Upper lobe of left lung (tissue), 4 donors: ENCODE measurements around the gene SDK1.
"Not testable (repeated sequence)": the region's sequence is repeated elsewhere in the genome, so short reads cannot be mapped to it uniquely, and the experiment has no call there.

ENCODE experiments used
- CTCF ChIP-seq, 6 experiments: fragments of 450-650 bp in 4 of 6; fragments of 200-600 bp in 2 of 6; sonication (generic) in 2 of 6; IDR thresholded peaks; one replicate each; pipeline ENCODE4 v1.5.1; 2016 to 2019; ENCODE audit warnings: antibody characterized with exemption in 6 of 6
- EP300 ChIP-seq, 4 donors: sonication (generic); formaldehyde crosslinking; IDR thresholded peaks; one replicate each; pipeline ENCODE4 v1.5.1; 2017; ENCODE audit warnings: antibody characterized with exemption in 4 of 4, control low read depth in 2 of 4
- POLR2A ChIP-seq, 4 donors: fragments of 450-650 bp; IDR thresholded peaks; one replicate each; pipeline ENCODE4 v1.5.1; 2016 to 2017; ENCODE audit warnings: antibody characterized with exemption in 4 of 4, mild to moderate bottlenecking in 2 of 4
- POLR2AphosphoS5 ChIP-seq, 2 donors: sonication (generic); formaldehyde crosslinking; IDR thresholded peaks; one replicate each; pipeline ENCODE4 v1.5.1; 2017; ENCODE audit warnings: antibody characterized with exemption in 2 of 2

DNA sequence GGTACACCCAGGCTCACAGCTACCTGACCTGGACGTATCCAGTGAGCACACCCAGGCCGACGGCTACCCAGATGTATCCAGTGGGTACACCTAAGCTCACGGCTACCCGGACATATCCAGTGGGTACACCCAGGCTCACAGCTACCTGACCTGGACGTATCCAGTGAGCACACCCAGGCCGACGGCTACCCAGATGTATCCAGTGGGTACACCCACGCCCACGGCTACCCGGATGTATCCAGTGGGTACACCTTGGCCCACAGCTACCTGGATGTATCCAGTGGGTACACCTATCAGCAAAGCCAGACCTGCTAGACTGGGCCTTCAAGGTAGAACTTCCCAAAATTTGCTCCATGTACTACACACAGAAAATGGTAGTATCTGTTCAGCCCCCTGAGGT, 662.7 kb downstream of the SDK1 start:
- TF ChIP-seq CTCF, POLR2A, EP300, POLR2AphosphoS5 (IDR thresholded peaks at IDR 0.05): not testable (repeated sequence)
